WTC11 (cell line): Measurements from ENCODE around the gene GALNT18. TPM values are rescaled to one million over a fixed set of nuclear protein-coding genes. Genes with fewer than 3 reads are reported as not detected.

Experiments
- ATAC-seq: fragments of 200-7000 bp; cut with Tn5 transposase; 2 replicates; pipeline ENCODE4 v1.10.0; 2021; ENCODE audit warnings: mild to moderate bottlenecking, moderate library complexity
- CTCF ChIA-PET: fragments of 300-600 bp; sonication (Branson Sonifier 250); formaldehyde crosslinking; loops from one replicate; lab custom pipeline; 2021; ENCODE audit warnings: antibody characterized with exemption; lab: Charles Lee
- POLR2A ChIA-PET: fragments of 350-600 bp; sonication (Branson Sonifier 250); formaldehyde crosslinking; loops from one replicate; lab custom pipeline; 2021; ENCODE audit warnings: antibody characterized with exemption; lab: Charles Lee
- DNase-seq: peaks from one replicate; pipeline ENCODE4 v3.0.0; 2021; ENCODE audit warnings: low spot score
- H3K27ac Mint-ChIP-seq: 2 replicates; pipeline ENCODE4 v1.8.0; 2021; ENCODE audit warnings: mixed read lengths
- H3K27me3 Mint-ChIP-seq: 2 replicates; pipeline ENCODE4 v1.8.0; 2021; ENCODE audit warnings: low read depth, mild to moderate bottlenecking, moderate library complexity, mixed read lengths
- H3K36me3 Mint-ChIP-seq: 2 replicates; pipeline ENCODE4 v1.8.0; 2021; ENCODE audit warnings: mixed read lengths
- H3K4me1 Mint-ChIP-seq: 2 replicates; pipeline ENCODE4 v1.8.0; 2022; ENCODE audit warnings: mixed read lengths
- H3K4me3 Mint-ChIP-seq: 2 replicates; pipeline ENCODE4 v1.8.0; 2021; ENCODE audit warnings: mild to moderate bottlenecking, moderate library complexity, mixed read lengths
- H3K9me3 Mint-ChIP-seq: 2 replicates; pipeline ENCODE4 v1.8.0; 2021; ENCODE audit warnings: mixed read lengths
- ETV6 ChIP-seq: sonication (generic); formaldehyde crosslinking; IDR thresholded peaks from 2 replicates; pipeline ENCODE4 v1.8.1; 2022; ENCODE audit warnings: mild to moderate bottlenecking, missing genetic modification reagents
- GABPB1 ChIP-seq: sonication (generic); formaldehyde crosslinking; IDR thresholded peaks from 2 replicates; pipeline ENCODE4 v1.8.1; 2023; ENCODE audit warnings: mild to moderate bottlenecking, missing genetic modification reagents
- GRHL2 ChIP-seq: fragments of 250-450 bp; sonication (Bioruptor Pico); IDR thresholded peaks from 2 replicates; pipeline ENCODE4 v1.8.0; 2022; ENCODE audit warnings: mild to moderate bottlenecking, moderate library complexity; ENCODE audit not compliant: insufficient replicate concordance, severe bottlenecking
- IRF2 ChIP-seq: sonication (generic); formaldehyde crosslinking; IDR thresholded peaks from 2 replicates; pipeline ENCODE4 v1.8.0; 2022; ENCODE audit warnings: low read depth, missing genetic modification reagents, borderline replicate concordance
- JAZF1 ChIP-seq: fragments of 250-450 bp; sonication (Bioruptor Pico); IDR thresholded peaks from 2 replicates; pipeline ENCODE4 v1.9.0; 2021; ENCODE audit warnings: moderate library complexity, mild to moderate bottlenecking, inconsistent platforms
- MAX ChIP-seq: sonication (generic); formaldehyde crosslinking; IDR thresholded peaks from 2 replicates; pipeline ENCODE4 v1.8.0; 2022; ENCODE audit warnings: mild to moderate bottlenecking, missing genetic modification reagents
- OVOL2 ChIP-seq: fragments of 250-450 bp; sonication (Bioruptor Pico); IDR thresholded peaks from 2 replicates; pipeline ENCODE4 v1.9.0; 2021; ENCODE audit warnings: mild to moderate bottlenecking, borderline replicate concordance
- PRDM15 ChIP-seq: sonication (generic); formaldehyde crosslinking; IDR thresholded peaks from 2 replicates; pipeline ENCODE4 v1.8.0; 2022; ENCODE audit warnings: missing genetic modification reagents
- PRRX2 ChIP-seq: fragments of 250-450 bp; sonication (Bioruptor Pico); IDR thresholded peaks from 2 replicates; pipeline ENCODE4 v1.8.0; 2021; ENCODE audit warnings: mild to moderate bottlenecking
- SMAD3 ChIP-seq: sonication (generic); formaldehyde crosslinking; IDR thresholded peaks from 2 replicates; pipeline ENCODE4 v1.8.0; 2022; ENCODE audit warnings: missing genetic modification reagents, mild to moderate bottlenecking, borderline replicate concordance
- SMAD4 ChIP-seq: sonication (generic); formaldehyde crosslinking; IDR thresholded peaks from 2 replicates; pipeline ENCODE4 v1.8.0; 2022; ENCODE audit warnings: mild to moderate bottlenecking, missing genetic modification reagents
- SOX15 ChIP-seq: fragments of 250-450 bp; sonication (Bioruptor Pico); IDR thresholded peaks from 2 replicates; pipeline ENCODE4 v1.9.0; 2021; ENCODE audit warnings: mild to moderate bottlenecking
- ZNF219 ChIP-seq: sonication (generic); formaldehyde crosslinking; IDR thresholded peaks from 2 replicates; pipeline ENCODE4 v1.8.0; 2023; ENCODE audit warnings: missing genetic modification reagents, mild to moderate bottlenecking, borderline replicate concordance
- ZNF263 ChIP-seq: sonication (generic); formaldehyde crosslinking; IDR thresholded peaks from 2 replicates; pipeline ENCODE4 v1.8.1; 2022; ENCODE audit warnings: low read depth, mild to moderate bottlenecking, moderate library complexity, missing genetic modification reagents
- total RNA-seq: library from RNA; stranded (reverse); gene quantifications from 3 replicates; pipeline ENCODE4 v1.2.3, GENCODE V29; 2021
- TF ChIP-seq, protein P1 (sequence below): fragments of 250-450 bp; sonication (Bioruptor Pico); IDR thresholded peaks from 2 replicates; pipeline ENCODE4 v1.9.0; 2021; ENCODE audit warnings: mild to moderate bottlenecking
- TF ChIP-seq, protein P2 (sequence below): sonication (generic); formaldehyde crosslinking; IDR thresholded peaks from 2 replicates; pipeline ENCODE4 v1.8.1; 2022; ENCODE audit warnings: low read depth, missing genetic modification reagents, borderline replicate concordance
- TF ChIP-seq, protein P3 (sequence below): sonication (generic); formaldehyde crosslinking; IDR thresholded peaks from 2 replicates; pipeline ENCODE4 v1.8.0; 2022; ENCODE audit warnings: mild to moderate bottlenecking, missing genetic modification reagents

Gene GALNT18
- total RNA-seq, 1 experiment from 2014 or later = 5.0 TPM

DNA sequence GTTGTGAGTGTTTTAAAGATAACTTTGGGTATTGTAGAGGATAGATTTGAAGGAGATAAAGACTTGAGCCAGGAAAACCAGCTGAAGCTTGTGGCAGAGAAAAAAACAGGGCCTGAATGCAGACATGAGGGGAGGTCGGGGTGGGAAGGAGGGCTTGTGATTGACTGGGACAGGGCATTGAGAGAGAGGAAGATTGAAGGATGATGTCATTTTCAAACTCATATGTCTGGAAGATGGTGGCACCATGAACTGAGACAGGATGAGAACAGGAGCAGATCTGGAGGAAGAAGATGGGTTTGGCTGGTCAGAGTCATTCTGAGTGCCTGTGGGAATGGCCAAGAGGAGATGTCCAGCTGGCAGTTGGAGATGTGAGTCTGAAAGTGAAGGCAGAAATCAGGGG, 283.5 kb downstream of the GALNT18 start:
- H3K4me1 Mint-ChIP-seq = peaks cover 11% of the 10 kb centered on the region
- DNase-seq (no peak), ATAC-seq (no peak)
- ChIA-PET POLR2A (interaction anchor here (0.6 kb wide), 1 partner anchor 34 kb away, joined by 4 read pairs; no protein-coding TSS in a partner anchor), CTCF (no interaction called here)
- no peaks in the 10 kb centered on the region for H3K36me3 Mint-ChIP-seq
- TF ChIP-seq SOX15 = no peak
- no peak for TF ChIP-seq PRDM15
- no peak overlapping the region for H3K27ac Mint-ChIP-seq
- H3K4me3 Mint-ChIP-seq = no peak overlapping the region
- H3K9me3 Mint-ChIP-seq = 0 out of 2 replicates have a peak, but pooled peaks cover 3% of the 10 kb centered on the region
- no peaks in the 10 kb centered on the region; the same call in 1 of the 2 replicates for H3K27me3 Mint-ChIP-seq

DNA sequence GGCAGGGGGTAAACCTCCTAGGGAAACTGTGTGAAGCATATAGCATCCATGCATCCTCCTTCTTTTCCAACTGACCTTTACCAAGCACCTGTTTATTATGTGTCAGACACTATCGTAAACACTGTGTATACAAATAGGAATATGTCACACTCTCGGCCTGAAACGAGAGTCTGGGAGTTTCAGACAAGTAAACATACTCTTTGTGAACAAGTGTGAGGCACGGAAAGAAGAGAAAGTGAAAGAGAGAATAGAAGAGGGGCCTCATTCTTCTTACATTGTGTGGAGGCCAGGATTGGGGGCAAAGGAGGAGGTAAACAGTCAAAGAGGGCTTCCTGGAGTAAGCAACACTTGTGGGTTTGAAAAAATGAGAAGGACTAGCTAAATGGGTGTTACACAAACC, 285.1 kb downstream of the GALNT18 start:
- Mint-ChIP-seq H3K27ac (no peak overlapping the region), H3K4me3 (no peak overlapping the region), H3K27me3 (no peaks in the 10 kb centered on the region; the same call in 1 of the 2 replicates), H3K9me3 (0 out of 2 replicates have a peak, but pooled peaks cover 3% of the 10 kb centered on the region), H3K36me3 (no peaks in the 10 kb centered on the region), H3K4me1 (peaks cover 21% of the 10 kb centered on the region)
- TF ChIP-seq PRDM15 (no peak), MAX (CRISPR knock-in tag) (no peak), SOX15 (no peak), ZNF263 (no peak), GABPB1 (CRISPR knock-in tag) (no peak), SMAD4 (CRISPR knock-in tag) (no peak), ETV6 (CRISPR knock-in tag) (no peak)
- CTCF ChIA-PET = no interaction called here
- DNase-seq (no peak), ATAC-seq (no peak)
- POLR2A ChIA-PET = no interaction called here

DNA sequence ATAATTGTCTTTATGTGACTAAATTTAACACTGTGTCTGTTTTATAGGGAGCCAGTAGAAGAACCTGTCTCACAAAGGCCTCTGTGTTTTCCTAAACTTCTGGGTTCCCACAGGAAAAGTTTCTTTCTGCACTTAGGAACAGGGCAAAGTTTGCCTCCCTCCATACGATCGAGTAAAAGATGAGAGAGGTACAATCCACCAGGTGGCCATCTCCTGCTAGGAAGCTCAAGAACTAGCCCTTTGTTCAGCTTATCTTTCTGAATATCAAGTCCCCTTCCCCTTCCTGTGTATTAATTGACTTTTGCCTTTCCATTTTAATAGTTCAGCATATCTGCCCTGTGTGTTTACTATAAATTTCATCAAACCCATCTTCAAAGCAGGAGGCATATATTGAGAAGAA, 286.8 kb downstream of the GALNT18 start:
- CTCF ChIA-PET = interaction anchor here (1.0 to 1.9 kb wide), 3 partner anchors 9 to 307 kb away, joined by 3 to 11 read pairs (median 5); no protein-coding TSS in a partner anchor

More for the DNA sequence above, 286.8 kb downstream of the GALNT18 start:
- POLR2A ChIA-PET = interaction anchor here (0.5 kb wide), 1 partner anchor 403 kb away, joined by 9 read pairs; no protein-coding TSS in a partner anchor
- H3K4me3 Mint-ChIP-seq = no peak overlapping the region
- 0 out of 2 replicates have a peak, but pooled peaks cover 3% of the 10 kb centered on the region for H3K9me3 Mint-ChIP-seq
- TF ChIP-seq JAZF1 (CRISPR knock-in tag) = no peak
- TF ChIP-seq OVOL2 (CRISPR knock-in tag) = no peak
- no peak for TF ChIP-seq SMAD3 (CRISPR knock-in tag)
- TF ChIP-seq ZNF219 (CRISPR knock-in tag) = no peak
- no peak for TF ChIP-seq IRF2
- no peak for TF ChIP-seq ZNF263
- TF ChIP-seq GRHL2 = no peak
- no peak for TF ChIP-seq PRRX2 (CRISPR knock-in tag)
- TF ChIP-seq, protein P1, sequence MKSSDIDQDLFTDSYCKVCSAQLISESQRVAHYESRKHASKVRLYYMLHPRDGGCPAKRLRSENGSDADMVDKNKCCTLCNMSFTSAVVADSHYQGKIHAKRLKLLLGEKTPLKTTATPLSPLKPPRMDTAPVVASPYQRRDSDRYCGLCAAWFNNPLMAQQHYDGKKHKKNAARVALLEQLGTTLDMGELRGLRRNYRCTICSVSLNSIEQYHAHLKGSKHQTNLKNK (CRISPR knock-in tag) = no peak
- TF ChIP-seq, protein P2, sequence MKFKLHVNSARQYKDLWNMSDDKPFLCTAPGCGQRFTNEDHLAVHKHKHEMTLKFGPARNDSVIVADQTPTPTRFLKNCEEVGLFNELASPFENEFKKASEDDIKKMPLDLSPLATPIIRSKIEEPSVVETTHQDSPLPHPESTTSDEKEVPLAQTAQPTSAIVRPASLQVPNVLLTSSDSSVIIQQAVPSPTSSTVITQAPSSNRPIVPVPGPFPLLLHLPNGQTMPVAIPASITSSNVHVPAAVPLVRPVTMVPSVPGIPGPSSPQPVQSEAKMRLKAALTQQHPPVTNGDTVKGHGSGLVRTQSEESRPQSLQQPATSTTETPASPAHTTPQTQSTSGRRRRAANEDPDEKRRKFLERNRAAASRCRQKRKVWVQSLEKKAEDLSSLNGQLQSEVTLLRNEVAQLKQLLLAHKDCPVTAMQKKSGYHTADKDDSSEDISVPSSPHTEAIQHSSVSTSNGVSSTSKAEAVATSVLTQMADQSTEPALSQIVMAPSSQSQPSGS (CRISPR knock-in tag) = no peak
- TF ChIP-seq, protein P3, sequence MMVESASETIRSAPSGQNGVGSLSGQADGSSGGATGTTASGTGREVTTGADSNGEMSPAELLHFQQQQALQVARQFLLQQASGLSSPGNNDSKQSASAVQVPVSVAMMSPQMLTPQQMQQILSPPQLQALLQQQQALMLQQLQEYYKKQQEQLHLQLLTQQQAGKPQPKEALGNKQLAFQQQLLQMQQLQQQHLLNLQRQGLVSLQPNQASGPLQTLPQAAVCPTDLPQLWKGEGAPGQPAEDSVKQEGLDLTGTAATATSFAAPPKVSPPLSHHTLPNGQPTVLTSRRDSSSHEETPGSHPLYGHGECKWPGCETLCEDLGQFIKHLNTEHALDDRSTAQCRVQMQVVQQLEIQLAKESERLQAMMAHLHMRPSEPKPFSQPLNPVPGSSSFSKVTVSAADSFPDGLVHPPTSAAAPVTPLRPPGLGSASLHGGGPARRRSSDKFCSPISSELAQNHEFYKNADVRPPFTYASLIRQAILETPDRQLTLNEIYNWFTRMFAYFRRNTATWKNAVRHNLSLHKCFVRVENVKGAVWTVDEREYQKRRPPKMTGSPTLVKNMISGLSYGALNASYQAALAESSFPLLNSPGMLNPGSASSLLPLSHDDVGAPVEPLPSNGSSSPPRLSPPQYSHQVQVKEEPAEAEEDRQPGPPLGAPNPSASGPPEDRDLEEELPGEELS (CRISPR knock-in tag) = no peak
- no peak for TF ChIP-seq MAX (CRISPR knock-in tag)
- TF ChIP-seq, all 79 proteins: peak for 0
- H3K27ac Mint-ChIP-seq = no peak overlapping the region
- no peaks in the 10 kb centered on the region for H3K36me3 Mint-ChIP-seq
- peaks cover 21% of the 10 kb centered on the region for H3K4me1 Mint-ChIP-seq
- DNase-seq (no peak), ATAC-seq (peak; percentile 35; the same call in 1 of the 2 replicates)
- no peaks in the 10 kb centered on the region; the same call in 1 of the 2 replicates for H3K27me3 Mint-ChIP-seq
